MCF 10A (cell line): ENCODE results near the gene COL28A1. TPM values are rescaled to one million over a fixed set of nuclear protein-coding genes. Genes with fewer than 3 reads are reported as not detected.

Experiments used
- BruUV-seq: library from RNA; stranded (reverse); fragments of 400-500 nt; replicated peaks from 2 replicates; lab custom pipeline; 2021; lab: Mats Ljungman, UMichigan
- CTCF ChIA-PET: fragments of 300-600 bp; sonication (Branson Sonifier 250); formaldehyde crosslinking; extraction: SDS; loops from one replicate; lab custom pipeline; 2021; ENCODE audit warnings: antibody characterized with exemption, inconsistent platforms; lab: Yijun Ruan, JAX
- POLR2A ChIA-PET: fragments of 300-600, 350-650 bp; sonication (Branson Sonifier 250); formaldehyde crosslinking; extraction: SDS; loops from one replicate; lab custom pipeline; 2020; ENCODE audit warnings: antibody characterized with exemption, inconsistent platforms; lab: Yijun Ruan, JAX
- DNase-seq: peaks from one replicate; pipeline ENCODE4 v3.0.0-alpha.2; 2018; ENCODE audit not compliant: unreplicated experiment
- H3K27ac Mint-ChIP-seq: one replicate; pipeline ENCODE4 v1.8.0; 2022; ENCODE audit warnings: mild to moderate bottlenecking, low read depth, mixed read lengths; ENCODE audit not compliant: unreplicated experiment
- H3K27me3 Mint-ChIP-seq: one replicate; pipeline ENCODE4 v1.8.0; 2022; ENCODE audit warnings: mixed read lengths; ENCODE audit not compliant: insufficient read depth, unreplicated experiment
- H3K36me3 Mint-ChIP-seq: one replicate; pipeline ENCODE4 v1.8.0; 2022; ENCODE audit warnings: mild to moderate bottlenecking, moderate library complexity, mixed read lengths; ENCODE audit not compliant: insufficient read depth, unreplicated experiment
- H3K4me1 Mint-ChIP-seq: one replicate; pipeline ENCODE4 v1.8.0; 2022; ENCODE audit warnings: mixed read lengths; ENCODE audit not compliant: insufficient read depth, unreplicated experiment
- H3K4me3 Mint-ChIP-seq: one replicate; pipeline ENCODE4 v1.8.0; 2022; ENCODE audit warnings: mild to moderate bottlenecking, moderate library complexity, mixed read lengths; ENCODE audit not compliant: unreplicated experiment
- H3K9me3 Mint-ChIP-seq: one replicate; pipeline ENCODE4 v1.8.0; 2022; ENCODE audit warnings: mixed read lengths; ENCODE audit not compliant: unreplicated experiment
- CTCF ChIP-seq: fragments of 200-600 bp; IDR thresholded peaks from one replicate; pipeline ENCODE4 v1.8.0; 2022; ENCODE audit warnings: antibody characterized with exemption, mild to moderate bottlenecking; ENCODE audit not compliant: unreplicated experiment
- intact Hi-C: fragments of 100-400 bp; cut with micrococcal nuclease; formaldehyde crosslinking; loops from 2 replicates; pipeline ENCODE4 v1.14.1; 2022
- total RNA-seq: library from RNA; stranded (reverse); gene quantifications from 2 replicates; pipeline ENCODE4 v1.2.3, GENCODE V29; 2022

COL28A1 gene
- total RNA-seq, 1 experiment from 2014 or later = 0.96 TPM

- Mint-ChIP-seq H3K36me3 (no peaks in the 10 kb centered on the region), H3K9me3 (no peaks in the 10 kb centered on the region), H3K27me3 (no peaks in the 10 kb centered on the region), H3K4me3 (no peak overlapping the region), H3K4me1 (no peaks in the 10 kb centered on the region), H3K27ac (no peak overlapping the region)
- TF ChIP-seq CTCF = no peak
- BruUV-seq = no TSS peak
- CTCF ChIA-PET = interaction anchor here (0.6 to 2.5 kb wide), 3 partner anchors 22 to 671 kb away, joined by 3 to 8 read pairs (median 3); no protein-coding TSS in a partner anchor
- POLR2A ChIA-PET = no interaction called here
- intact Hi-C loops = no loop called here
- DNase-seq = no peak
Measured at GRCh38 chr7:7519528-7519927, 16.1 kb downstream of the COL28A1 start.

- no peaks in the 10 kb centered on the region for H3K27me3 Mint-ChIP-seq
- H3K36me3 Mint-ChIP-seq = no peaks in the 10 kb centered on the region
- TF ChIP-seq CTCF = no peak
- no peak overlapping the region for H3K27ac Mint-ChIP-seq
- DNase-seq = no peak
- BruUV-seq = no TSS peak
- no peaks in the 10 kb centered on the region for H3K9me3 Mint-ChIP-seq
- H3K4me1 Mint-ChIP-seq = no peaks in the 10 kb centered on the region
- ChIA-PET POLR2A (no interaction called here), CTCF (interaction anchor here (0.6 kb wide), 1 partner anchor 671 kb away, joined by 3 read pairs; no protein-coding TSS in a partner anchor)
- intact Hi-C loops = no loop called here
- H3K4me3 Mint-ChIP-seq = no peak overlapping the region
Measured at GRCh38 chr7:7519056-7519455, 16.6 kb downstream of the COL28A1 start.

DNA sequence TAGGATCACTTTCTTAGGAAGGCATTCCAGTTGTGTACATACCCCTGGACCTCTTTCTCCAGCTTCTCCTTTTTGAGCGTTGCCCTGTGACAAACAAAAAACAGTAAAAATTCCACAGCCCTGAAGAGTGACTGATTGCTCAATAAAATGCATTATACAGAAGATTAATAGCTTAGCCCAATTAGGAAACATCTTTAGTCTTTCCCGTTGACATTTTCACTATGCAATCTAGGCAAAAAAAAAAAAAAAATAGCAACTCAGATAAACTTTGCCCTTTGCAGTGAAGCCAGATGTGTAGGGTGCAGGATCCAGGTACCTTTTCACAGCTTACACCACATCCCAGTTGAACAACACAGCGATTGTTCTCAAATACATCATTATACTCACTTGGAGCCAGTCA lies 17.9 kb downstream of the COL28A1 start:
- CTCF ChIA-PET = interaction anchor here (0.6 to 0.7 kb wide), 2 partner anchors 564 to 965 kb away, joined by 3 read pairs; no protein-coding TSS in a partner anchor
- Mint-ChIP-seq H3K4me3 (no peak overlapping the region), H3K27ac (no peak overlapping the region), H3K36me3 (no peaks in the 10 kb centered on the region), H3K27me3 (no peaks in the 10 kb centered on the region), H3K9me3 (no peaks in the 10 kb centered on the region), H3K4me1 (no peaks in the 10 kb centered on the region)
- POLR2A ChIA-PET = interaction anchor here (0.7 to 1.2 kb wide), 2 partner anchors 15 to 78 kb away, joined by 3 read pairs; no protein-coding TSS in a partner anchor
- TF ChIP-seq CTCF = no peak
- no peak for DNase-seq
- intact Hi-C loops = no loop called here
- no TSS peak for BruUV-seq

GRCh38 chr7:7516662-7517061 lies 19.0 kb downstream of the COL28A1 start:
- H3K4me1 Mint-ChIP-seq = no peaks in the 10 kb centered on the region

More at GRCh38 chr7:7516662-7517061, 19.0 kb downstream of the COL28A1 start:
- ChIA-PET CTCF (interaction anchor here (0.5 to 0.6 kb wide), 2 partner anchors 93 to 340 kb away, joined by 3 read pairs; no protein-coding TSS in a partner anchor), POLR2A (interaction anchor here (1.1 kb wide), 1 partner anchor 9 kb away, joined by 3 read pairs; no protein-coding TSS in a partner anchor)
- H3K36me3 Mint-ChIP-seq = peaks cover 6% of the 10 kb centered on the region
- no peaks in the 10 kb centered on the region for H3K9me3 Mint-ChIP-seq
- no TSS peak for BruUV-seq
- intact Hi-C loops = no loop called here
- H3K4me3 Mint-ChIP-seq = no peak overlapping the region
- TF ChIP-seq CTCF = no peak
- DNase-seq = no peak
- H3K27ac Mint-ChIP-seq = no peak overlapping the region
- no peaks in the 10 kb centered on the region for H3K27me3 Mint-ChIP-seq
